Duodenal mucosa (tissue), 2 donors: ENCODE results near the gene ACP3.
A peak's percentile ranks its signal among the peaks of the same experiment; 100 is the strongest.

Experiments used
- H3K27ac ChIP-seq: one replicate; pipeline ENCODE4 v1.7.0; 2013; ENCODE audit warnings: low read depth, low read length
- H3K27me3 ChIP-seq, 2 donors: one replicate each; pipeline ENCODE4 v1.7.0; 2013; ENCODE audit warnings: low read length in 2 of 2, control low read depth in 1 of 2; ENCODE audit not compliant: insufficient read depth in 2 of 2, control insufficient read depth in 1 of 2
- H3K36me3 ChIP-seq, 2 donors: one replicate each; pipeline ENCODE4 v1.7.0; 2013; ENCODE audit warnings: low read length in 2 of 2, control low read depth in 1 of 2; ENCODE audit not compliant: insufficient read depth in 2 of 2, control insufficient read depth in 1 of 2
- H3K4me1 ChIP-seq, 2 donors: one replicate each; pipeline ENCODE4 v1.7.0; 2013; ENCODE audit warnings: low read length in 2 of 2, control low read depth in 1 of 2; ENCODE audit not compliant: insufficient read depth in 2 of 2, control insufficient read depth in 1 of 2
- H3K4me3 ChIP-seq, 2 donors: one replicate each; pipeline ENCODE4 v1.7.0; 2013; ENCODE audit warnings: low read length in 2 of 2, low read depth in 1 of 2
- H3K9ac ChIP-seq, 2 donors: one replicate each; pipeline ENCODE4 v1.7.0; 2013; ENCODE audit warnings: low read length in 2 of 2, low read depth in 1 of 2
- H3K9me3 ChIP-seq, 2 donors: one replicate each; pipeline ENCODE4 v1.7.0; 2013; ENCODE audit warnings: low read length in 2 of 2, control low read depth in 1 of 2; ENCODE audit not compliant: control insufficient read depth in 1 of 2

The ACP3 gene, protein sequence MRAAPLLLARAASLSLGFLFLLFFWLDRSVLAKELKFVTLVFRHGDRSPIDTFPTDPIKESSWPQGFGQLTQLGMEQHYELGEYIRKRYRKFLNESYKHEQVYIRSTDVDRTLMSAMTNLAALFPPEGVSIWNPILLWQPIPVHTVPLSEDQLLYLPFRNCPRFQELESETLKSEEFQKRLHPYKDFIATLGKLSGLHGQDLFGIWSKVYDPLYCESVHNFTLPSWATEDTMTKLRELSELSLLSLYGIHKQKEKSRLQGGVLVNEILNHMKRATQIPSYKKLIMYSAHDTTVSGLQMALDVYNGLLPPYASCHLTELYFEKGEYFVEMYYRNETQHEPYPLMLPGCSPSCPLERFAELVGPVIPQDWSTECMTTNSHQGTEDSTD

DNA sequence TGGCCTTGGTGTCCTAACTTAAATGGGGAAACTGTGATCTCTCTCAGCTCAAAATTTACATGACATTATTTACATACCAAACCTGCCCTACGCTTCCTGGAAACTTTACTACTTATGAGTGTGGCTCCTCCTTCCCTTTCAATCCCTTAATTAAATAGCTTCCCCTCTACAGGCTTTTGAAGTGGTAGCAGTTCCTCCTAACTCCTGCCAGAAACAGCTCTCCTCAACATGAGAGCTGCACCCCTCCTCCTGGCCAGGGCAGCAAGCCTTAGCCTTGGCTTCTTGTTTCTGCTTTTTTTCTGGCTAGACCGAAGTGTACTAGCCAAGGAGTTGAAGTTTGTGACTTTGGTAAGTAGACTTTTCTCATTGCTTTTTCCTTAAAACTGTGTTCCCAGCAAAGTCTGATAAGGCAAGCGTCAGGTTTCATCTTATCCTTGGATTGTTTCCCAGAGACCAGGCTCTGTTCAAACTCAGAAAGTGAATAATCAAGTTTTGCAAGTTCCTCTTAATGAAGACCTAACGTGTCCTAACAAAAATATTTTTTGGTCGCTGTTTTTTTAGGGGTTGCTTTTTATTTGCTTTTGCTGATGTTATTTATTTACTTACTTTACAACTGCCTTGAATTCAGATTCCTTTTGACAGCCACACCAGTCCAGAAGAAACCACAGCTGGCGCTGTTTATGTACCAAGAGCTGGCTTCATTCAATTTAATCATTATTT, at the start of gene ACP3:
Gene ACP3, plus strand, starts transcription at position 179 of the 720 bp plus-strand sequence. Its CDS starts 50 bp downstream, at position 229.
- Histone ChIP-seq H3K27me3 (no peaks in the 10 kb centered on the region), H3K4me3 (peak within 1 kb of the TSS; percentile 21 to 38), H3K9me3 (no peaks in the 10 kb centered on the region), H3K4me1 (peaks cover 0 to 10% of the 10 kb centered on the region in 2 donors), H3K27ac (no peak within 1 kb of the TSS), H3K9ac (no peak within 1 kb of the TSS), H3K36me3 (no peaks in the 10 kb centered on the region)

GRCh38 chr3:132268956-132269355, 48.3 kb upstream of the ACP3 start:
- no peaks in the 10 kb centered on the region for H3K27me3 ChIP-seq
- H3K27ac ChIP-seq: no peak overlapping the region
- no peaks in the 10 kb centered on the region for H3K36me3 ChIP-seq
- H3K9me3 ChIP-seq: no peaks in the 10 kb centered on the region
- no peaks in the 10 kb centered on the region for H3K4me1 ChIP-seq
- H3K4me3 ChIP-seq: no peak overlapping the region
- no peak overlapping the region for H3K9ac ChIP-seq

DNA sequence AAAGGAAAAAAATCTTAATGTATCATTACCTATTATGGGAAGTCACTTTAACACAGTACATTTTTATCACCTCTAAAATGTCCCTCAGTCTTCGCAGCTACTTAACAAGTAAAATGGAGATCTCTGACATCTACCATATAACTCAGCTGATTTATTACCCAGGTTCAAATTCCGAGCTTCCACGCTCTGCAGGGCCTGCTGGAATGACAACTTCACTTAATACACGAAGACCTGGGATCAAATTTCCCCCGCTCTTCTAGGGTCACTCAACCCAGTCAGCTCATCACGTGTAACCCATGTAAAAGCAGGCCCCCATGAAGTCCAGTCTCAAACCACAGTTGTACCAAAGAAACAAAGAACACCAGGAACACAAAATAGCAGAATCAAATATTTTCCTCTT, 44.2 kb upstream of the ACP3 start:
- Histone ChIP-seq H3K4me1 (no peaks in the 10 kb centered on the region), H3K27me3 (no peaks in the 10 kb centered on the region), H3K36me3 (no peaks in the 10 kb centered on the region), H3K27ac (no peak overlapping the region), H3K4me3 (no peak overlapping the region), H3K9ac (no peak overlapping the region), H3K9me3 (peaks cover 0 to 5% of the 10 kb centered on the region in 2 donors)

GRCh38 chr3:132276228-132276906, 40.8 kb upstream of the ACP3 start:
- H3K27ac ChIP-seq: no peak overlapping the region
- peaks cover 0 to 5% of the 10 kb centered on the region in 2 donors for H3K9me3 ChIP-seq
- no peaks in the 10 kb centered on the region for H3K4me1 ChIP-seq
- no peaks in the 10 kb centered on the region for H3K36me3 ChIP-seq
- no peak overlapping the region for H3K9ac ChIP-seq
- no peaks in the 10 kb centered on the region for H3K27me3 ChIP-seq
- no peak overlapping the region for H3K4me3 ChIP-seq

DNA sequence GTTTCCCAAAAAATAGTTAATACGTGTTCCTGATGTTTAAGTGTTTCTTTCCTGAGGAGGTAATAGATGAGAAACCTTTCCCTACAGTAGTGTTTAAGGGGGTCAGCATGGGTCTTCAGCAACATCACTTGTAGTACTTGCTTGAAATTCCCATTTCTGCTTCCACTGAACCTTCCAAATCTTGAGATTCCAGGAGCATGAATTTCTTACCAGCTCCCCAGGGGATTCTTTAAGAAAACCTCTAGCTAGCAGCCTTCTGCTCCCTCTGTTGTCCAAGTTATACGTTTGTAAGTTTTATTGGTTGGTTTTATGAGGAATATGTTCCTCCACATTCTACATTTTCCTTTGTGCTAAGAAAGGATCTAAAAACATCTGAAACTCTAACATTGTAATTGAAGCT, 38.2 kb upstream of the ACP3 start:
- peaks cover 0 to 5% of the 10 kb centered on the region in 2 donors for H3K9me3 ChIP-seq
- no peak overlapping the region for H3K27ac ChIP-seq
- peaks cover 0 to under 1% of the 10 kb centered on the region in 2 donors for H3K4me1 ChIP-seq
- no peak overlapping the region for H3K9ac ChIP-seq
- H3K4me3 ChIP-seq: no peak overlapping the region
- no peaks in the 10 kb centered on the region for H3K27me3 ChIP-seq
- no peaks in the 10 kb centered on the region for H3K36me3 ChIP-seq

DNA sequence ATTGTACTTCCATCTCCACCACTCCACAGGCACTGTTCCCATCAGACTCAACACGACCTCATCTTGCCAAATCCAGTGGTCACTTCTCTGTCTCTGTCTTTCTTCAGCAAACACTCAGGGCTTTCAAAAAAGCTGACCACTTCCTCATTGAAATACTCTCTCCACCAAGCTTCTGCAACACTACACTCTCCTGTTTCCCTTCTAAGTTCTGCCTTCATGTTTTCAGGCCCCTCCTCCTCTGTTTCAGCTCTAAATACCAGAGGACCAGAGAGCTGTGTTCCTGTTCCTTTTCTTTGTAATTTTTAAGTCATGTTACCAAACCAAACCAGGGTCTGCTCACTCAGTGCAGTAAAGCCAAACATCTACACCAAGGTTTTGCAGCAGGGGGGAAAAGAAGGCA, 33.8 kb upstream of the ACP3 start:
- Histone ChIP-seq H3K4me3 (no peak overlapping the region), H3K9ac (no peak overlapping the region)

GRCh38 chr3:132283916-132284405, 33.2 kb upstream of the ACP3 start:
- H3K9ac ChIP-seq: no peak overlapping the region

More for the DNA sequence above, 33.8 kb upstream of the ACP3 start:
- Histone ChIP-seq H3K9me3 (peaks cover 0 to 4% of the 10 kb centered on the region in 2 donors), H3K27me3 (no peaks in the 10 kb centered on the region), H3K4me1 (peaks cover 10 to 17% of the 10 kb centered on the region in 2 donors), H3K27ac (no peak overlapping the region), H3K36me3 (no peaks in the 10 kb centered on the region)

DNA sequence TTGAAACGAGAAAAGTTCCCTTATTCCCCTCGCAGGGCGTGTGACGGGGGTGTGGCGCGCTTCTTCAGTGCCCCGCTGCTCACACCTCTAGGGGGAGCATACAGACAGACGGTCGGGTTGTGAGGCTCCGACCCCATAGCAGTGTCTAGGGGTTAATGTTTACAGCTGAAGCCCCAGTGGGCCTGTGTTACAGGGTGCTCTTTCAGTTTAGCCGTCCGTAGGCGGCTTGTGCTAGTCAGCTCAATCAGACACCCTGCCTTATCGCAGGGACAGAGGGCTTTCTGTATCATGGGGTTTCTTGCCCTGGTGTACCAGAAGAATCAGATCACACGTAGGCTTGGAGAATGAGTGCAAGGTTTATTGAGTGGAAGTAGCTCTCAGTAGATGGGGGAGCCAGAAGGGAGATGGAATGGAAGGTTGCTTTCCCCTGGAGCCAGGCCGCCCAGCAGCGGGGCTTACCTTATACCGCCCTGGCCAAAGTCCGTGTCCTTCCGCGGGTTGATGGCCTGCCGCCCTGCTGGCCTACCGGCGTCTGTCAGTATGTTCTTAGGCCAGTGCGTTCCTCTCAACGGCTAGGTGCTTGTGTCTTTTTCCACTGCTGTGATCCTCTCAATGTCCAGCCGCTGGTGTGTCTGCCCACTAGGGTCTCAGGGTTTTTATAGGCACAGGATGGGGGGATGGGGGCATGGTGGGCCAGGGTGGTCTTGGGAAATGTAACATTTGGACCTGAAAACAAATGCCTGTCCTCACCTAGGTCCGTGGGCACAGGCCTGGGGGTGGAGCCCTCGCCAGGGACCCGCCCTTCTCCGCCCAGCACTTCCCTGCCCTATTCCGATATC, 32.2 kb upstream of the ACP3 start:
- H3K9me3 ChIP-seq: peaks cover 0 to 4% of the 10 kb centered on the region in 2 donors
- H3K27ac ChIP-seq: no peak overlapping the region
- H3K27me3 ChIP-seq: no peaks in the 10 kb centered on the region
- peaks cover 10 to 17% of the 10 kb centered on the region in 2 donors for H3K4me1 ChIP-seq
- H3K9ac ChIP-seq: peak overlapping the region in 1 of 2 donors; percentile 12
- no peaks in the 10 kb centered on the region for H3K36me3 ChIP-seq
- peak overlapping the region in 1 of 2 donors; percentile 62 for H3K4me3 ChIP-seq

More at GRCh38 chr3:132283916-132284405, 33.2 kb upstream of the ACP3 start:
- no peak overlapping the region for H3K27ac ChIP-seq
- H3K36me3 ChIP-seq: no peaks in the 10 kb centered on the region
- H3K27me3 ChIP-seq: no peaks in the 10 kb centered on the region
- no peak overlapping the region for H3K4me3 ChIP-seq
- peaks cover 0 to 4% of the 10 kb centered on the region in 2 donors for H3K9me3 ChIP-seq
- peaks cover 10 to 17% of the 10 kb centered on the region in 2 donors for H3K4me1 ChIP-seq

DNA sequence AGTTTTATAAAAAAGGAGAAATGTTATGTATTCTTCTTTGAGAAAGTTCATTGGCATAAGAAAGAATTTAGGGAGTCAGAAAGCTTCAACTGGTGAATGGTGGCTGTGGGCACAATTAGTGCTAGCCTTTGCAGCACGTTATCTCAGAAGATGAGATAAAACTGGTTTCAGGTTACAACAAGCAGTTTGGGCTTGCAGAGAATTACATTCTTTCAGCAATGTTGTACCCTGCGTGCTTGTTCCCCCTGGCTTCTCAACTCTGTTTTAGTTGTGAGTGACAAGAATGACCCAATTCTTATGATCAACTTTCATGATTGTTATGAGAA, 31.6 kb upstream of the ACP3 start:
- Histone ChIP-seq H3K4me3 (no peak overlapping the region), H3K4me1 (peaks cover 10 to 17% of the 10 kb centered on the region in 2 donors), H3K27ac (no peak overlapping the region), H3K36me3 (no peaks in the 10 kb centered on the region), H3K27me3 (no peaks in the 10 kb centered on the region), H3K9ac (no peak overlapping the region), H3K9me3 (peaks cover 0 to 4% of the 10 kb centered on the region in 2 donors)
